Measurements from ENCODE around the gene ACTN1. TPM values are rescaled to one million over a fixed set of nuclear protein-coding genes. Genes with fewer than 3 reads are reported as not detected.

ACTN1 gene
- total RNA-seq, 1 donor from 2014 or later, result 70.7 TPM

DNA sequence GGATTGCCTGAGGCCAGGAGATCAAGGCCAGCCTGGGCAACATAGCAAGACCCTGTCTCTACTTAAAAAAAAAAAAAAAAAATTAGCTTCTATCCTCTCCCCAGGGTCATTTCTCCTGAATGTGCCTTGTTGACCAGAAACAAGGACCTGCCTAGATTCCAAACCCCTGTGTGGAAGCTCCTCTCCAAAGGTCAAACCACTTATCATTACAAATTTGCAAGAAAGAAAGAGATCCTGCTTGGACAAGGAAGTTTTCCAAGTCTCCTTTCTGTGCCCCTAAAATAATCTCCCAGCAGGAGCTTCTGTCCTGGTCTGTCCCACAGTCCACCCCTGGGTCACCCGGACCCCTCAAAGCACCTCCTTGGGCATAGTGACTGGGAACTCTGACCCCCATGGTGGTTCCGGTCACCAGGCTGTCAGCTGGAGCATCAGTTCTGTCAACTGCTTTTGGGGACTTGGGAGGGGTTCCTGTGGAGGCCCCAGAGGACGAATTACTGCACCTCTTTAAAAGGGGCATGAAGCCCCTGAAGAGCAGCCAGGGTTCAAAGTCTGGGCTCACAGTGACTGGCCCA is 38.4 kb downstream of the ACTN1 start:
- Mint-ChIP-seq H3K4me1 (peaks cover 68% of the 10 kb centered on the region), H3K9me3 (no peaks in the 10 kb centered on the region), H3K4me3 (no peak overlapping the region), H3K27ac (no peak overlapping the region), H3K36me3 (peaks cover 3% of the 10 kb centered on the region), H3K27me3 (ENCODE audit: insufficient read depth, low read depth) (peaks cover 3% of the 10 kb centered on the region)
- H3K36me3 ChIP-seq, result no peaks in the 10 kb centered on the region
- no peak overlapping the region for H3K27ac ChIP-seq
- DNase-seq (ENCODE audit: low spot score), result no peak
- H3K4me3 ChIP-seq, result no peak overlapping the region
- no peak for TF ChIP-seq EZH2 (IDR thresholded peaks at IDR 0.05)
- TF ChIP-seq EZH2phosphoT487 (IDR thresholded peaks at IDR 0.05), result no peak
- TF ChIP-seq, protein P1, sequence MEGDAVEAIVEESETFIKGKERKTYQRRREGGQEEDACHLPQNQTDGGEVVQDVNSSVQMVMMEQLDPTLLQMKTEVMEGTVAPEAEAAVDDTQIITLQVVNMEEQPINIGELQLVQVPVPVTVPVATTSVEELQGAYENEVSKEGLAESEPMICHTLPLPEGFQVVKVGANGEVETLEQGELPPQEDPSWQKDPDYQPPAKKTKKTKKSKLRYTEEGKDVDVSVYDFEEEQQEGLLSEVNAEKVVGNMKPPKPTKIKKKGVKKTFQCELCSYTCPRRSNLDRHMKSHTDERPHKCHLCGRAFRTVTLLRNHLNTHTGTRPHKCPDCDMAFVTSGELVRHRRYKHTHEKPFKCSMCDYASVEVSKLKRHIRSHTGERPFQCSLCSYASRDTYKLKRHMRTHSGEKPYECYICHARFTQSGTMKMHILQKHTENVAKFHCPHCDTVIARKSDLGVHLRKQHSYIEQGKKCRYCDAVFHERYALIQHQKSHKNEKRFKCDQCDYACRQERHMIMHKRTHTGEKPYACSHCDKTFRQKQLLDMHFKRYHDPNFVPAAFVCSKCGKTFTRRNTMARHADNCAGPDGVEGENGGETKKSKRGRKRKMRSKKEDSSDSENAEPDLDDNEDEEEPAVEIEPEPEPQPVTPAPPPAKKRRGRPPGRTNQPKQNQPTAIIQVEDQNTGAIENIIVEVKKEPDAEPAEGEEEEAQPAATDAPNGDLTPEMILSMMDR (IDR thresholded peaks at IDR 0.05), result no peak
- H3K4me1 ChIP-seq, result peaks cover 32% of the 10 kb centered on the region
- no peak overlapping the region for H3K4me2 ChIP-seq
- H3K9me3 ChIP-seq (ENCODE audit: low read depth), result no peaks in the 10 kb centered on the region
- H3K9ac ChIP-seq, result no peak overlapping the region
- H3K27me3 ChIP-seq, result no peaks in the 10 kb centered on the region
- H4K20me1 ChIP-seq (ENCODE audit: low read depth), result peaks cover 91% of the 10 kb centered on the region
- H3F3A ChIP-seq (ENCODE audit: low read depth), result peaks cover 36% of the 10 kb centered on the region
- no peak overlapping the region for H2AFZ ChIP-seq (replicated peaks)
- peaks cover 96% of the 10 kb centered on the region for H3K79me2 ChIP-seq (ENCODE audit: low read depth)

- peaks cover 3% of the 10 kb centered on the region for H3K36me3 Mint-ChIP-seq
- peaks cover 3% of the 10 kb centered on the region for H3K27me3 Mint-ChIP-seq (ENCODE audit: insufficient read depth, low read depth)
- peaks cover 66% of the 10 kb centered on the region for H3K4me1 Mint-ChIP-seq
- no peak overlapping the region for H3K4me3 Mint-ChIP-seq
- peak; percentile 87 for DNase-seq (ENCODE audit: low spot score)
- no peak for TF ChIP-seq EZH2 (IDR thresholded peaks at IDR 0.05)
- TF ChIP-seq, protein P1 (IDR thresholded peaks at IDR 0.05), result no peak
- H3K9me3 ChIP-seq (ENCODE audit: low read depth), result no peaks in the 10 kb centered on the region
- H3K79me2 ChIP-seq (ENCODE audit: low read depth), result peaks cover 96% of the 10 kb centered on the region
- peaks cover 35% of the 10 kb centered on the region for H3K4me1 ChIP-seq
- no peak overlapping the region for H3K9ac ChIP-seq
- peak overlapping the region; percentile 59 for H3K4me2 ChIP-seq
- H3K27ac Mint-ChIP-seq, result peak overlapping the region; percentile 87
- H4K20me1 ChIP-seq (ENCODE audit: low read depth), result peaks cover 85% of the 10 kb centered on the region
- H3K27ac ChIP-seq, result no peak overlapping the region
- no peak overlapping the region for H3K4me3 ChIP-seq
- no peaks in the 10 kb centered on the region for H3K9me3 Mint-ChIP-seq
- H3F3A ChIP-seq (ENCODE audit: low read depth), result peaks cover 36% of the 10 kb centered on the region
- H2AFZ ChIP-seq (replicated peaks), result no peak overlapping the region
- no peaks in the 10 kb centered on the region for H3K36me3 ChIP-seq
- H3K27me3 ChIP-seq, result no peaks in the 10 kb centered on the region
These were observed 39.0 kb downstream of the ACTN1 start for GRCh38 chr14:68939893-68940613.

- Mint-ChIP-seq H3K9me3 (no peaks in the 10 kb centered on the region), H3K4me1 (peaks cover 65% of the 10 kb centered on the region), H3K27me3 (ENCODE audit: insufficient read depth, low read depth) (peaks cover 3% of the 10 kb centered on the region), H3K27ac (peak overlapping the region; percentile 87), H3K36me3 (peaks cover 3% of the 10 kb centered on the region), H3K4me3 (no peak overlapping the region)
- peaks cover 98% of the 10 kb centered on the region for H3K79me2 ChIP-seq (ENCODE audit: low read depth)
- no peaks in the 10 kb centered on the region for H3K9me3 ChIP-seq (ENCODE audit: low read depth)
- peaks cover 36% of the 10 kb centered on the region for H3F3A ChIP-seq (ENCODE audit: low read depth)
- H2AFZ ChIP-seq (replicated peaks), result no peak overlapping the region
- DNase-seq (ENCODE audit: low spot score), result no peak
- peak overlapping the region; percentile 34 for H3K27ac ChIP-seq
- H3K4me1 ChIP-seq, result peaks cover 35% of the 10 kb centered on the region
- no peaks in the 10 kb centered on the region for H3K27me3 ChIP-seq
- no peak overlapping the region for H3K4me3 ChIP-seq
- H3K9ac ChIP-seq, result no peak overlapping the region
- no peaks in the 10 kb centered on the region for H3K36me3 ChIP-seq
- peaks cover 84% of the 10 kb centered on the region for H4K20me1 ChIP-seq (ENCODE audit: low read depth)
- TF ChIP-seq EZH2phosphoT487 (IDR thresholded peaks at IDR 0.05), result no peak
- no peak for TF ChIP-seq EZH2 (IDR thresholded peaks at IDR 0.05)
- TF ChIP-seq, protein P1 (IDR thresholded peaks at IDR 0.05), result no peak
- peak overlapping the region; percentile 59 for H3K4me2 ChIP-seq
These were observed 39.8 kb downstream of the ACTN1 start for GRCh38 chr14:68939181-68939892.
